GM12878 (cell line): ENCODE data around the gene PCDHB15. TPM values are rescaled to one million over a fixed set of nuclear protein-coding genes. Genes with fewer than 3 reads are reported as not detected.

Experiments used
- ATAC-seq: fragments of 200-7000 bp; cut with Tn5 transposase; 3 replicates; pipeline ENCODE4 v1.9.1; 2020; ENCODE audit warnings: mild to moderate bottlenecking, moderate library complexity
- BruUV-seq: library from RNA; stranded (reverse); fragments of 400-500 nt; replicated peaks from 2 replicates; lab custom pipeline; 2021; lab: Mats Ljungman, UMichigan
- CTCF ChIA-PET: fragments of 300-600 bp; sonication (Branson Sonifier 250); formaldehyde crosslinking; extraction: SDS; loops from one replicate; lab custom pipeline; 2021; ENCODE audit warnings: inconsistent platforms; lab: Yijun Ruan, JAX
- POLR2A ChIA-PET: fragments of 350-600 bp; formaldehyde crosslinking; extraction: SDS; loops from one replicate; lab custom pipeline; 2021; ENCODE audit warnings: inconsistent platforms; lab: Charles Lee
- RAD21 ChIA-PET: fragments of 300-600 bp; sonication (Branson Sonifier 250); formaldehyde crosslinking; loops from one replicate; lab custom pipeline; 2023; ENCODE audit warnings: antibody characterized with exemption; ENCODE audit not compliant: unreplicated experiment; lab: Charles Lee
- SMC1A ChIA-PET: fragments of 300-600 bp; sonication (Branson Sonifier 250); formaldehyde crosslinking; loops from one replicate; lab custom pipeline; 2023; ENCODE audit not compliant: unreplicated experiment, uncharacterized antibody; lab: Charles Lee
- DNase-seq: peaks from one replicate; pipeline ENCODE4 v3.0.0-alpha.2; 2011; ENCODE audit warnings: low read depth, low spot score
- FAIRE-seq: peaks from 3 replicates; lab custom pipeline; 2011; peaks lifted over from hg19 to GRCh38; lab: Jason Lieb, UNC
- H2AFZ ChIP-seq: 2 replicates; pipeline ENCODE4 v1.6.0; 2011; ENCODE audit warnings: low read depth, low read length, control low read depth; ENCODE audit not compliant: control insufficient read depth
- H3K27ac ChIP-seq: 2 replicates; pipeline ENCODE4 v1.5.1; 2011; ENCODE audit warnings: control low read depth; ENCODE audit not compliant: control insufficient read depth, insufficient read depth
- H3K27me3 ChIP-seq, 2 experiments: replicated peaks in 1 of 2; 2 replicates each; pipeline versions ENCODE4 v1.6.0 to v1.6.1; 2011; ENCODE audit warnings: low read length in 1 of 2; ENCODE audit not compliant: control insufficient read depth in 2 of 2, insufficient read depth in 2 of 2
- H3K36me3 ChIP-seq, 2 experiments: 2 replicates each; pipeline ENCODE4 v1.5.1; 2011; ENCODE audit warnings: low read length in 1 of 2; ENCODE audit not compliant: control insufficient read depth in 2 of 2, insufficient read depth in 2 of 2
- H3K4me1 ChIP-seq: 2 replicates; pipeline ENCODE4 v1.6.1; 2011; ENCODE audit warnings: mild to moderate bottlenecking, low read length, moderate library complexity, mixed read lengths; ENCODE audit not compliant: control insufficient read depth, insufficient read depth
- H3K4me2 ChIP-seq: 2 replicates; pipeline ENCODE4 v1.6.0; 2011; ENCODE audit warnings: control low read depth; ENCODE audit not compliant: control insufficient read depth, insufficient read depth
- H3K4me3 ChIP-seq: fragments of 200-600 bp; sonication (generic); 2 replicates; pipeline ENCODE4 v1.5.1; 2016
- H3K79me2 ChIP-seq: 2 replicates; pipeline ENCODE4 v1.6.0; 2011; ENCODE audit warnings: low read length; ENCODE audit not compliant: control insufficient read depth, insufficient read depth
- H3K9ac ChIP-seq: 2 replicates; pipeline ENCODE4 v1.8.0; 2011; ENCODE audit warnings: low read length, control low read depth, mixed read lengths; ENCODE audit not compliant: control insufficient read depth, insufficient read depth
- H3K9me3 ChIP-seq: replicated peaks from 3 replicates; pipeline ENCODE4 v1.5.1; 2011; ENCODE audit warnings: mild to moderate bottlenecking, low read length; ENCODE audit not compliant: control insufficient read depth, insufficient read depth
- H4K20me1 ChIP-seq: 2 replicates; pipeline ENCODE4 v1.6.0; 2011; ENCODE audit not compliant: control insufficient read depth, insufficient read depth
- BRCA1 ChIP-seq: IDR thresholded peaks from 2 replicates; pipeline ENCODE4 v1.6.1; 2011; ENCODE audit warnings: low read depth, low read length, improper control_type of control experiment
- CTCF ChIP-seq, 3 experiments: IDR thresholded peaks in 2 of 3; conservative IDR thresholded peaks in 1 of 3; 2 replicates each; pipeline ENCODE4 v1.5.1; 2011; ENCODE audit warnings: low read depth in 3 of 3, low read length in 3 of 3, mild to moderate bottlenecking in 3 of 3, control low read depth in 2 of 3, moderate library complexity in 2 of 3, inconsistent platforms in 1 of 3, mixed read lengths in 1 of 3; ENCODE audit not compliant: control insufficient read depth in 2 of 3, insufficient read depth in 1 of 3; ENCODE audit errors: extremely low read depth in 1 of 3
- ESRRA ChIP-seq: IDR thresholded peaks from 2 replicates; pipeline ENCODE4 v1.6.1; 2012; ENCODE audit warnings: mild to moderate bottlenecking, low read length, improper control_type of control experiment
- GATAD2B ChIP-seq: fragments of 450-650 bp; conservative IDR thresholded peaks from 2 replicates; pipeline ENCODE4 v1.6.1; 2017; ENCODE audit warnings: low read depth, mild to moderate bottlenecking, moderate library complexity
- IRF3 ChIP-seq: fragments of 450-650 bp; IDR thresholded peaks from 2 replicates; pipeline ENCODE4 v1.6.1; 2014; ENCODE audit warnings: mild to moderate bottlenecking
- MLLT1 ChIP-seq: fragments of 450-650 bp; IDR thresholded peaks from 2 replicates; pipeline ENCODE4 v1.6.1; 2016; ENCODE audit warnings: mild to moderate bottlenecking
- POU2F2 ChIP-seq: IDR thresholded peaks from 3 replicates; pipeline ENCODE4 v1.6.1; 2011; ENCODE audit warnings: low read depth, mild to moderate bottlenecking, low read length, borderline replicate concordance
- RAD21 ChIP-seq: IDR thresholded peaks from 2 replicates; pipeline ENCODE4 v1.6.1; 2011; ENCODE audit warnings: mild to moderate bottlenecking, low read depth, low read length, moderate library complexity; ENCODE audit not compliant: insufficient read depth
- SP1 ChIP-seq: IDR thresholded peaks from one replicate; pipeline ENCODE4 v1.6.1; 2011; ENCODE audit warnings: low read depth, low read length
- WGBS: methylation state at CpG from one replicate; pipeline ENCODE4 v1.1.6; 2016; ENCODE audit warnings: low lambda C conversion rate; ENCODE audit not compliant: insufficient replicate concordance, insufficient coverage; ENCODE audit errors: missing lambda C conversion rate; 5-methylcytosine and 5-hydroxymethylcytosine counted together
- in situ Hi-C: fragments of 300-500 bp; cut with MboI; formaldehyde crosslinking; loops from 9 replicates; pipeline ENCODE4 v1.14.3; 2018; ENCODE audit warnings: mixed read lengths
- intact Hi-C: fragments of 100-400 bp; cut with micrococcal nuclease; formaldehyde crosslinking; loops from one replicate; pipeline ENCODE4 v1.14.2; 2022; ENCODE audit not compliant: unreplicated experiment
- polyA plus RNA-seq, 11 experiments: library from polyadenylated mRNA; depleted of rRNA in 4 of 11; unstranded in 6 of 11; stranded (reverse) in 5 of 11; fragments of >200 nt; fragmentation: Nextera tagmentation in 4 of 11; fragmentation: Illumina TruSeq in 1 of 11; extraction: Ambion mirVana in 4 of 11; extraction: Trizol in 1 of 11; gene quantifications; 1 replicate in 1 of 11; 2 replicates in 10 of 11; pipeline versions ENCODE4 v1.2.1 to v1.2.3, GENCODE V29; 2011 to 2016; ENCODE audit warnings: inconsistent platforms in 2 of 11, missing spikeins in 2 of 11, low read depth in 1 of 11
- total RNA-seq, 4 experiments: library from RNA; depleted of rRNA in 3 of 4; stranded (reverse); fragments of >200 nt in 3 of 4; fragmentation: Illumina TruSeq in 1 of 4; extraction: Trizol in 1 of 4; gene quantifications; 2 replicates each; pipeline versions ENCODE4 v1.2.1 to v1.2.3, GENCODE V29; 2013 to 2021

Gene PCDHB15
- total and polyA plus RNA-seq, 10 of the 15 experiments (the other 5 are each of a cell fraction or from before 2014, with no cell fraction given): 0.01 to 0.10 TPM; not detected in 8

- H3K27ac ChIP-seq: no peak overlapping the region
- POLR2A ChIA-PET: no interaction called here
- BruUV-seq: no TSS peak
- no peaks in the 10 kb centered on the region for H4K20me1 ChIP-seq
- no peak overlapping the region for H2AFZ ChIP-seq
- no peaks in the 10 kb centered on the region for H3K36me3 ChIP-seq
- no peak overlapping the region for H3K4me3 ChIP-seq
- TF ChIP-seq RAD21: no peak
- no peak overlapping the region for H3K9ac ChIP-seq
- CTCF ChIA-PET: no interaction called here
- WGBS: 0% methylated on average over 3 of the region's 3 CpGs
- H3K4me2 ChIP-seq: no peak overlapping the region
- ATAC-seq (no peak), DNase-seq (no peak), FAIRE-seq (no peak)
- no peaks in the 10 kb centered on the region; the same call in 2 of the 3 replicates for H3K9me3 ChIP-seq
- H3K79me2 ChIP-seq: no peaks in the 10 kb centered on the region
- RAD21 ChIA-PET: no interaction called here
- SMC1A ChIA-PET: no interaction called here
- no peaks in the 10 kb centered on the region for H3K4me1 ChIP-seq
- H3K27me3 ChIP-seq: no peaks in the 10 kb centered on the region
- intact Hi-C loops (no loop called here), in situ Hi-C loops (no loop called here)
These were observed 48.8 kb upstream of the PCDHB15 start for GRCh38 chr5:141196363-141196762.

GRCh38 chr5:141199359-141200235 lies 45.6 kb upstream of the PCDHB15 start, which contains the start of gene PCDHB11:
PCDHB11 (plus strand) TSS chr5:141199627; CDS start chr5:141199775, 148 bp downstream.
- no peaks in the 10 kb centered on the region for H3K36me3 ChIP-seq
- DNase-seq (no peak), FAIRE-seq (no peak), ATAC-seq (no peak)
- no peaks in the 10 kb centered on the region for H3K4me1 ChIP-seq
- RAD21 ChIA-PET: no interaction called here
- 47% methylated on average over 21 of the region's 21 CpGs for WGBS
- intact Hi-C loops (no loop called here), in situ Hi-C loops (loop anchor here (25.0 kb wide), 1 partner anchor 363 kb away; no protein-coding TSS in a partner anchor)
- H3K9me3 ChIP-seq: no peaks in the 10 kb centered on the region
- H4K20me1 ChIP-seq: no peaks in the 10 kb centered on the region
- H3K27me3 ChIP-seq: no peaks in the 10 kb centered on the region
- SMC1A ChIA-PET: no interaction called here
- BruUV-seq: no TSS peak
- CTCF ChIA-PET: no interaction called here
- POLR2A ChIA-PET: no interaction called here
- H2AFZ ChIP-seq: no peak within 1 kb of the TSS
- TF ChIP-seq POU2F2 (no peak), ESRRA (no peak), MLLT1 (no peak), GATAD2B (no peak), CTCF (IDR thresholded peaks at IDR 0.05 in 2 of 3, conservative IDR thresholded peaks at IDR 0.05 in 1 of 3; ENCODE audit: control insufficient read depth in 2 of 3, extremely low read depth in 1 of 3, insufficient read depth in 1 of 3, low read depth in 3 of 3, low read length in 3 of 3) (no peak; a peak in 1 of 6 replicates), BRCA1 (no peak), SP1 (no peak), IRF3 (no peak)
- no peak within 1 kb of the TSS for H3K9ac ChIP-seq
- H3K4me3 ChIP-seq: no peak within 1 kb of the TSS
- no peak within 1 kb of the TSS for H3K27ac ChIP-seq
- no peaks in the 10 kb centered on the region for H3K79me2 ChIP-seq
- no peak within 1 kb of the TSS for H3K4me2 ChIP-seq
